OCI-LY7 (cell line): ENCODE measurements around the gene SYPL1. TPM values are rescaled to one million over a fixed set of nuclear protein-coding genes. Genes with fewer than 3 reads are reported as not detected.

Experiments
- BruUV-seq: library from RNA; stranded (reverse); fragments of 400-500 nt; replicated peaks from 2 replicates; lab custom pipeline; 2021; lab: Mats Ljungman, UMichigan
- CTCF ChIA-PET: fragments of 300-600 bp; sonication (Branson Sonifier 250); formaldehyde crosslinking; loops from one replicate; lab custom pipeline; 2022; ENCODE audit warnings: antibody characterized with exemption; ENCODE audit not compliant: unreplicated experiment; lab: Charles Lee
- POLR2A ChIA-PET: fragments of 300-600 bp; sonication (Branson Sonifier 250); formaldehyde crosslinking; loops from one replicate; lab custom pipeline; 2022; ENCODE audit warnings: antibody characterized with exemption; lab: Charles Lee
- DNase-seq: peaks from one replicate; pipeline ENCODE4 v3.0.0-alpha.2; 2015; ENCODE audit warnings: low spot score
- H2AFZ ChIP-seq: fragments of 200-600 bp; sonication (generic), shearing (Covaris generic); 2 replicates; pipeline ENCODE4 v1.6.1; 2014; ENCODE audit warnings: mild to moderate bottlenecking, antibody characterized with exemption, low read length, moderate library complexity
- H3K27ac ChIP-seq: fragments of 200-600 bp; sonication (generic); 2 replicates; pipeline ENCODE4 v1.5.1; 2014; ENCODE audit warnings: mixed run types, low read depth, mild to moderate bottlenecking, moderate library complexity, low read length, inconsistent platforms; ENCODE audit not compliant: poor library complexity, severe bottlenecking
- H3K36me3 ChIP-seq: fragments of 200-600 bp; sonication (generic); 2 replicates; pipeline ENCODE4 v1.6.1; 2014; ENCODE audit warnings: mild to moderate bottlenecking, antibody characterized with exemption, low read length, moderate library complexity, mixed read lengths; ENCODE audit not compliant: insufficient read depth
- H3K4me1 ChIP-seq: fragments of 200-600 bp; sonication (generic); 2 replicates; pipeline ENCODE4 v1.5.1; 2014; ENCODE audit warnings: mild to moderate bottlenecking, low read length; ENCODE audit not compliant: insufficient read depth, poor library complexity, severe bottlenecking
- H3K4me2 ChIP-seq: fragments of 200-600 bp; sonication (generic); 2 replicates; pipeline ENCODE4 v1.6.1; 2014; ENCODE audit warnings: mild to moderate bottlenecking, low read length
- H3K4me3 ChIP-seq: fragments of 200-600 bp; sonication (generic); 2 replicates; pipeline ENCODE4 v1.5.1; 2014; ENCODE audit warnings: mild to moderate bottlenecking, low read depth, low read length; ENCODE audit not compliant: poor library complexity, severe bottlenecking
- H3K79me2 ChIP-seq: fragments of 200-600 bp; sonication (generic); 2 replicates; pipeline ENCODE4 v1.6.1; 2016; ENCODE audit warnings: low read depth, mild to moderate bottlenecking, low read length, moderate library complexity, mixed read lengths; ENCODE audit not compliant: insufficient read depth
- H3K9me2 ChIP-seq: fragments of 200-600 bp; sonication (generic); 2 replicates; pipeline ENCODE4 v1.6.1; 2016; ENCODE audit warnings: mild to moderate bottlenecking, low read length, mixed read lengths; ENCODE audit not compliant: insufficient read depth
- H3K9me3 ChIP-seq: fragments of 200-600 bp; sonication (generic); 2 replicates; pipeline ENCODE4 v1.6.1; 2014; ENCODE audit warnings: mild to moderate bottlenecking, mixed run types, low read length, mixed read lengths
- H4K20me1 ChIP-seq: fragments of 200-600 bp; sonication (generic); 2 replicates; pipeline ENCODE4 v1.6.1; 2014; ENCODE audit warnings: mild to moderate bottlenecking, antibody characterized with exemption, low read length, moderate library complexity, mixed read lengths; ENCODE audit not compliant: insufficient read depth
- EZH2phosphoT487 ChIP-seq: fragments of 200-600 bp; sonication (generic); IDR thresholded peaks from 2 replicates; pipeline ENCODE4 v1.6.1; 2018; ENCODE audit warnings: low read depth, borderline replicate concordance, mild to moderate bottlenecking, mixed run types, antibody characterized with exemption, low read length, moderate library complexity, mixed read lengths
- intact Hi-C: fragments of 100-400 bp; cut with micrococcal nuclease; formaldehyde crosslinking; loops from one replicate; pipeline ENCODE4 v1.10.0; 2022; ENCODE audit not compliant: unreplicated experiment
- total RNA-seq, 2 experiments: library from RNA; depleted of rRNA in 1 of 2; stranded (reverse); fragments of >200 nt in 1 of 2; shearing (Covaris generic) in 1 of 2; gene quantifications; 2 replicates each; pipeline ENCODE4 v1.2.3, GENCODE V29; 2014 to 2022
- TF ChIP-seq, protein P1 (sequence below): fragments of 200-600 bp; sonication (generic); conservative IDR thresholded peaks from 2 replicates; pipeline ENCODE4 v1.5.1; 2014; ENCODE audit warnings: mild to moderate bottlenecking, antibody characterized with exemption, low read length, moderate library complexity, mixed read lengths

The SYPL1 gene
- total RNA-seq, 2 experiments from 2014 or later, result 34.1 to 112 TPM

DNA sequence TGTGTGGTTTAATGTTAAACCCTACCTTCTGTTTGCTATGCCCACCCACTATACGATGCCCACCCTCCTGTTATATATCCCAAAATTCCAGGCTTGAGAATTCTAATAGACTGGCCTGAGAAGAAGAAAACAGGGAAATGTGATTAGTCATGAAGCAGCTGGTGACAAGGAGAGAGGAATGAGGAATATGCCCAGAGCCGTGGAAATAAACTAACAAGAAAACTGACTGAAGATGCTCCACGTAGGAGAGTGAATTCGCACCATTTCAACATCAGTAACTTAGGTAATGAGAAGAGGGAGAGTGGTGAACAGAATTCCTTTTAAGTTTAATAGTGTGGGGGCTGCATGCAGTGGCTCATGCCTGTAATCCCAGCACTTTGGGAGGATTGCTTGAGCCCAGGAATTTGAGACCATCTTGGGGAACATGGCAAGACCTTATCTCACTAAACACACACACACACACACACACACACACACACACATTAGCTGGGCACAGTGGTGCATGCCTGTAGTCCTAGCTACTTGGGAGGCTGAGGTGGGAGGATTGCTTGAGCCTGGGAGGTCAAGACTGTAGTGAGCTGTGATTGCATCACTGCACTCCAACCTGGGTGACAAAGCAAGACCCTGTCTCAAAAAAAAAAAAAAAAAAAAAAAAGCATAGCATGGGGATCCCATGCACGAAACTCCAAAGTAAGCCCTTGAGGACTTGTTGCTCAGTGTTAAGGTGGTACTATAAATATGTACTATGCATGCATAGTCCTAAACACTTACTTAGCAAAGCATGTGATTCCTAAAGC is 16.1 kb upstream of the SYPL1 start:
- Histone ChIP-seq H3K27ac (no peak overlapping the region), H3K9me2 (no peaks in the 10 kb centered on the region)

DNA sequence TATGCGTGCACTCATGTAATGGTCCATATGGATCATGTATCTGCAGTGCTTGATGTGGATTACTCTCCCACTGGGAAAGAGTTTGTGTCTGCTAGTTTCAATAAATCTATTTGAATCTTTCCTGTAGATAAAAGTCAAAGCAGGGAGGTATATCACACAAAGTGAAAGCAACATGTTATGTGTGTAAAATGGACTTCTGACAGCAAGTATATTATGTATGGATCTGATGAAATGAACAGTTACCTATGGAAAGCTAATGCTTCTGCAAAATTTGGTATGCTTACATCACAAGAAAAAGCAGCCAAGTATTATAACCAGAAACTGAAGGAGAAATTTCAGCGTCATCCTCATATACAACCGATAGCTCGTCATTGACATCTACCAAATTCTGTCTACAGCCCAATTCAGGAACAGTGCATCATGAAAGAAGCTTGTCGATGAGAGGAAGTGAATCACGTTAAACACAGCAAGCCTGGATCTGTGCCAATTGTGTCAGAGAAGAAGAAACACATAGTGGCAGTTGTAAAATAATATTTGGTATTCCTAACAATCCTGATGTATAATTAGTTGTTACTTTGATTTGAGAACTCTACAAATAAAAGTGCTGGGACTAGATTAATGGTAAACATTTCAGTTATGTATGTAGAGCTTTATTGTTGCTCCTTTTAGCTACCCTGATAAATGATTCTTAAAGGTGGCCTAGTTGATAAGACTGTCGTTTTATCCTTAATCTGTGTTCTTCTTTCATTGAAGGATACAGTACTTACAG is 14.2 kb upstream of the SYPL1 start:
- no peak overlapping the region for H3K27ac ChIP-seq
- 0 out of 2 replicates have a peak overlapping the region, but pooled peaks have one; percentile 19 for H3K4me2 ChIP-seq
- no peak for DNase-seq
- ChIA-PET POLR2A (interaction anchor here (0.6 to 2.2 kb wide), 11 partner anchors 8 to 738 kb away, joined by 3 to 12 read pairs (median 3); partner anchors contain the start of gene PIK3CG), CTCF (interaction anchor here (0.9 kb wide), 1 partner anchor 10 kb away, joined by 5 read pairs; no protein-coding TSS in a partner anchor)
- TF ChIP-seq, protein P1, sequence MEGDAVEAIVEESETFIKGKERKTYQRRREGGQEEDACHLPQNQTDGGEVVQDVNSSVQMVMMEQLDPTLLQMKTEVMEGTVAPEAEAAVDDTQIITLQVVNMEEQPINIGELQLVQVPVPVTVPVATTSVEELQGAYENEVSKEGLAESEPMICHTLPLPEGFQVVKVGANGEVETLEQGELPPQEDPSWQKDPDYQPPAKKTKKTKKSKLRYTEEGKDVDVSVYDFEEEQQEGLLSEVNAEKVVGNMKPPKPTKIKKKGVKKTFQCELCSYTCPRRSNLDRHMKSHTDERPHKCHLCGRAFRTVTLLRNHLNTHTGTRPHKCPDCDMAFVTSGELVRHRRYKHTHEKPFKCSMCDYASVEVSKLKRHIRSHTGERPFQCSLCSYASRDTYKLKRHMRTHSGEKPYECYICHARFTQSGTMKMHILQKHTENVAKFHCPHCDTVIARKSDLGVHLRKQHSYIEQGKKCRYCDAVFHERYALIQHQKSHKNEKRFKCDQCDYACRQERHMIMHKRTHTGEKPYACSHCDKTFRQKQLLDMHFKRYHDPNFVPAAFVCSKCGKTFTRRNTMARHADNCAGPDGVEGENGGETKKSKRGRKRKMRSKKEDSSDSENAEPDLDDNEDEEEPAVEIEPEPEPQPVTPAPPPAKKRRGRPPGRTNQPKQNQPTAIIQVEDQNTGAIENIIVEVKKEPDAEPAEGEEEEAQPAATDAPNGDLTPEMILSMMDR, result no peak
- TF ChIP-seq EZH2phosphoT487, result no peak
- BruUV-seq, result no TSS peak
- intact Hi-C loops, result no loop called here
- H3K4me1 ChIP-seq, result peaks cover 21% of the 10 kb centered on the region
- no peaks in the 10 kb centered on the region for H4K20me1 ChIP-seq
- no peaks in the 10 kb centered on the region for H3K79me2 ChIP-seq
- no peaks in the 10 kb centered on the region for H3K9me2 ChIP-seq
- H3K36me3 ChIP-seq, result no peaks in the 10 kb centered on the region
- no peak overlapping the region for H3K4me3 ChIP-seq
- no peaks in the 10 kb centered on the region for H3K9me3 ChIP-seq
- H2AFZ ChIP-seq, result peak overlapping the region; percentile 42; the same call in 1 of the 2 replicates

More for the DNA sequence above, 16.1 kb upstream of the SYPL1 start:
- Histone ChIP-seq H4K20me1 (no peaks in the 10 kb centered on the region), H3K79me2 (no peaks in the 10 kb centered on the region), H2AFZ (no peak overlapping the region), H3K4me1 (peaks cover 8% of the 10 kb centered on the region), H3K4me3 (no peak overlapping the region), H3K4me2 (no peak overlapping the region), H3K36me3 (no peaks in the 10 kb centered on the region), H3K9me3 (no peaks in the 10 kb centered on the region)
- BruUV-seq, result no TSS peak
- CTCF ChIA-PET, result no interaction called here
- intact Hi-C loops, result no loop called here
- no peak for DNase-seq
- POLR2A ChIA-PET, result interaction anchor here (0.7 to 1.0 kb wide), 2 partner anchors 12 to 808 kb away, joined by 3 to 5 read pairs; no protein-coding TSS in a partner anchor
- no peak for TF ChIP-seq EZH2phosphoT487
- TF ChIP-seq, protein P1, result no peak
